GM23338 (cell line): ENCODE results near the gene EPHB3. TPM values are rescaled to one million over a fixed set of nuclear protein-coding genes. Genes with fewer than 3 reads are reported as not detected.

Experiments
- polyA plus RNA-seq: library from polyadenylated mRNA; unstranded; fragments of >200 nt; fragmentation: Nextera tagmentation; extraction: Ambion mirVana; gene quantifications from 2 replicates; pipeline ENCODE4 v1.2.1, GENCODE V29; 2016
- total RNA-seq: library from RNA; depleted of rRNA; stranded (reverse); fragments of >200 nt; shearing (Covaris generic); gene quantifications from 2 replicates; pipeline ENCODE4 v1.2.3, GENCODE V29; 2014; rRNA removed

Gene EPHB3
- total and polyA plus RNA-seq, 2 experiments from 2014 or later = 0.57 to 2.0 TPM

Other genes starting within 250 kb of the EPHB3 start
- 552 and 565 TPM in 2 replicates for gene EIF4G1, start 247.2 kb upstream of the EPHB3 start, total RNA-seq
- 227 and 239 TPM in 2 replicates for gene EIF4G1, start 247.2 kb upstream of the EPHB3 start, polyA plus RNA-seq
- gene FAM131A, start 224.2 kb upstream of the EPHB3 start, total RNA-seq = 14.8 and 31.8 TPM in 2 replicates
- 6.7 and 9.6 TPM in 2 replicates for gene FAM131A, start 224.2 kb upstream of the EPHB3 start, polyA plus RNA-seq
- gene CLCN2, start 200.2 kb upstream of the EPHB3 start, total RNA-seq = 9.2 and 10.7 TPM in 2 replicates
- 5.4 and 7.0 TPM in 2 replicates for gene CLCN2, start 200.2 kb upstream of the EPHB3 start, polyA plus RNA-seq
- gene POLR2H, start 200.1 kb upstream of the EPHB3 start, total RNA-seq = 182 and 199 TPM in 2 replicates
- 190 and 205 TPM in 2 replicates for gene POLR2H, start 200.1 kb upstream of the EPHB3 start, polyA plus RNA-seq
- 0.14 and 0.97 TPM in 2 replicates for gene THPO, start 183.6 kb upstream of the EPHB3 start, total RNA-seq
- gene THPO, start 183.6 kb upstream of the EPHB3 start, polyA plus RNA-seq = 0.47 and 1.9 TPM in 2 replicates
- 0.66 and 1.1 TPM in 2 replicates for gene CHRD, start 181.7 kb upstream of the EPHB3 start, total RNA-seq
- gene CHRD, start 181.7 kb upstream of the EPHB3 start, polyA plus RNA-seq = 0.23 and 0.34 TPM in 2 replicates
- gene MAGEF1, start 150.3 kb downstream of the EPHB3 start, total RNA-seq = 66.5 and 79.4 TPM in 2 replicates
- gene MAGEF1, start 150.3 kb downstream of the EPHB3 start, polyA plus RNA-seq = 86.6 and 88.7 TPM in 2 replicates